Caco-2 (cell line): ENCODE measurements around the gene PAM. TPM values are rescaled to one million over a fixed set of nuclear protein-coding genes. Genes with fewer than 3 reads are reported as not detected.
"Not testable (repeated sequence)": the region's sequence is repeated elsewhere in the genome, so short reads cannot be mapped to it uniquely, and the experiment has no call there.

Source experiments
- BruUV-seq: library from RNA; stranded (reverse); fragments of 400-500 nt; replicated peaks from 2 replicates; lab custom pipeline; 2021; lab: Mats Ljungman, UMichigan
- CTCF ChIA-PET: fragments of 300-600 bp; sonication (Branson Sonifier 250); formaldehyde crosslinking; loops from one replicate; lab custom pipeline; 2022; ENCODE audit warnings: antibody characterized with exemption; lab: Charles Lee
- POLR2A ChIA-PET: fragments of 300-600 bp; sonication (Branson Sonifier 250); formaldehyde crosslinking; loops from one replicate; lab custom pipeline; 2022; ENCODE audit warnings: antibody characterized with exemption; lab: Charles Lee
- DNase-seq, 2 experiments: peaks; one replicate each; pipeline versions ENCODE4 v3.0.0 to v3.0.0-alpha.2; 2020 to 2022
- H3K27me3 ChIP-seq: replicated peaks from 2 replicates; pipeline ENCODE4 v1.6.0; 2011; ENCODE audit warnings: low read length; ENCODE audit not compliant: control insufficient read depth, insufficient read depth
- H3K36me3 ChIP-seq: 2 replicates; pipeline ENCODE4 v1.5.1; 2011; ENCODE audit warnings: low read length; ENCODE audit not compliant: control insufficient read depth, insufficient read depth
- H3K4me1 ChIP-seq: fragments of 250-450 bp; sonication (Bioruptor Pico); 2 replicates; pipeline ENCODE4 v1.5.1; 2020; ENCODE audit warnings: mild to moderate bottlenecking
- H3K4me3 ChIP-seq: 2 replicates; pipeline ENCODE4 v1.5.1; 2011; ENCODE audit warnings: low read depth, mild to moderate bottlenecking, control low read depth, low read length
- H3K9me3 ChIP-seq: fragments of 250-450 bp; sonication (Bioruptor Pico); 2 replicates; pipeline ENCODE4 v1.5.1; 2020; ENCODE audit warnings: mild to moderate bottlenecking, moderate library complexity
- H3K27ac Mint-ChIP-seq: one replicate; pipeline ENCODE4 v1.8.0; 2022; ENCODE audit warnings: mixed read lengths; ENCODE audit not compliant: unreplicated experiment
- H3K27me3 Mint-ChIP-seq: one replicate; pipeline ENCODE4 v1.8.0; 2022; ENCODE audit warnings: mixed read lengths; ENCODE audit not compliant: insufficient read depth, unreplicated experiment
- H3K36me3 Mint-ChIP-seq: one replicate; pipeline ENCODE4 v1.8.0; 2022; ENCODE audit warnings: mild to moderate bottlenecking, mixed read lengths; ENCODE audit not compliant: insufficient read depth, unreplicated experiment
- H3K4me1 Mint-ChIP-seq: one replicate; pipeline ENCODE4 v1.8.0; 2022; ENCODE audit warnings: low read depth, mixed read lengths; ENCODE audit not compliant: unreplicated experiment
- H3K4me3 Mint-ChIP-seq: one replicate; pipeline ENCODE4 v1.8.0; 2022; ENCODE audit warnings: mild to moderate bottlenecking, moderate library complexity, mixed read lengths; ENCODE audit not compliant: unreplicated experiment
- H3K9me3 Mint-ChIP-seq: one replicate; pipeline ENCODE4 v1.8.0; 2022; ENCODE audit warnings: mixed read lengths; ENCODE audit not compliant: unreplicated experiment
- CTCF ChIP-seq, 2 experiments: fragments of 200-600 bp in 1 of 2; IDR thresholded peaks; 1 replicate in 1 of 2; 2 replicates in 1 of 2; pipeline versions ENCODE4 v1.5.1 to v1.8.0; 2011 to 2022; ENCODE audit warnings: antibody characterized with exemption in 1 of 2, control low read depth in 1 of 2, inconsistent platforms in 1 of 2, low read depth in 1 of 2, low read length in 1 of 2, mild to moderate bottlenecking in 1 of 2, moderate library complexity in 1 of 2; ENCODE audit not compliant: insufficient read depth in 1 of 2, severe bottlenecking in 1 of 2, unreplicated experiment in 1 of 2
- intact Hi-C: fragments of 100-400 bp; cut with micrococcal nuclease; formaldehyde crosslinking; loops from one replicate; pipeline ENCODE4 v1.10.0; 2022; ENCODE audit not compliant: unreplicated experiment
- total RNA-seq: library from RNA; stranded (reverse); gene quantifications from 2 replicates; pipeline ENCODE4 v1.2.3, GENCODE V29; 2022

The PAM gene
- total RNA-seq, 1 experiment from 2014 or later = 48.0 TPM

DNA sequence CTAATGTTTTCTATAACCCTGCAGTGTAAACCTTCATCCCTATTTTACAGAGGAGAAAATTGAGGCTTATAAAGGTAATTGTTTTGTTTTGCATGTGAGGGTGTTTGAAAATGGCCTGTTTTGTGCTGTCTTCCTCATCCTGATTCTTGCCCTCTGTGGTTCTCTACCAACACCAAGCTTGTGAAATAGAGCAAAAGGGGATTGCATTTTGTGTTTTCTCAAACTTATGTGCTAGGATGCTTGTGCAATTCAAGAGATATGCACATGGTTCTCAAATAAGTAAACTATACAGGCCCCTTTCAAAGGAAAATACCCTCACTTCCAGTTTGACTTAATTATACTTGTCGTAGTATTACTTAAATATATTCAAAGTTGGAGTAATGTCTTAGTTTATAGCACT lies 17.2 kb downstream of the PAM start:
- no peak for TF ChIP-seq CTCF (IDR thresholded peaks at IDR 0.05; ENCODE audit: insufficient read depth in 1 of 2, low read depth in 1 of 2, low read length in 1 of 2, severe bottlenecking in 1 of 2, unreplicated experiment in 1 of 2)
- intact Hi-C loops = no loop called here
- Mint-ChIP-seq H3K4me1 (no peaks in the 10 kb centered on the region), H3K4me3 (no peak overlapping the region), H3K27me3 (no peaks in the 10 kb centered on the region), H3K36me3 (no peaks in the 10 kb centered on the region), H3K27ac (no peak overlapping the region), H3K9me3 (no peaks in the 10 kb centered on the region)
- Histone ChIP-seq H3K27me3 (no peaks in the 10 kb centered on the region), H3K4me1 (peaks cover 3% of the 10 kb centered on the region; the same call in 1 of the 2 replicates), H3K9me3 (no peaks in the 10 kb centered on the region), H3K4me3 (no peak overlapping the region), H3K36me3 (no peaks in the 10 kb centered on the region)
- ChIA-PET CTCF (no interaction called here), POLR2A (no interaction called here)
- BruUV-seq = no TSS peak
- no peak for DNase-seq

DNA sequence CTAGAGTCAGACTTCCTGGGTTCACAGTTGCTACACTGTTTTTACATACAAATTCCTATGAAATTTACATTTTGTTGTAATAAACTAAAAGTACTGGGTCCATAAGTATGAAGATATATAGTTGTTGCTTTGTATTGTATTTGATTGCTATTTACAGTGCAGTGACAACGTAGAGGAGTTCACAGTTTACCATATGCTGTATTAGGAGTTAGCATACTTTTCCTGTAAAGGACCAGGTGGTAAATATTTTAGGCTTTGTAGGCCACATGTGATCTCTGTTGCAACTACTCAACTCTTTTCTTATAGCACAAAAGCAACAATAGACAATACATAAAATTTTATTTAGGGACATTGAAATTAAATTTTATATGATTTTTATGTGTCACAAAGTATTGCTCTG lies 18.0 kb downstream of the PAM start:
- Histone ChIP-seq H3K36me3 (no peaks in the 10 kb centered on the region), H3K9me3 (no peaks in the 10 kb centered on the region), H3K4me1 (peaks cover 3% of the 10 kb centered on the region; the same call in 1 of the 2 replicates), H3K4me3 (no peak overlapping the region), H3K27me3 (no peaks in the 10 kb centered on the region)
- Mint-ChIP-seq H3K36me3 (no peaks in the 10 kb centered on the region), H3K4me1 (no peaks in the 10 kb centered on the region), H3K4me3 (no peak overlapping the region), H3K27me3 (no peaks in the 10 kb centered on the region), H3K27ac (no peak overlapping the region), H3K9me3 (no peaks in the 10 kb centered on the region)
- no TSS peak for BruUV-seq
- CTCF ChIA-PET = no interaction called here
- no peak for TF ChIP-seq CTCF (IDR thresholded peaks at IDR 0.05; ENCODE audit: insufficient read depth in 1 of 2, low read depth in 1 of 2, low read length in 1 of 2, severe bottlenecking in 1 of 2, unreplicated experiment in 1 of 2)
- intact Hi-C loops = no loop called here
- POLR2A ChIA-PET = no interaction called here
- DNase-seq = no peak

DNA sequence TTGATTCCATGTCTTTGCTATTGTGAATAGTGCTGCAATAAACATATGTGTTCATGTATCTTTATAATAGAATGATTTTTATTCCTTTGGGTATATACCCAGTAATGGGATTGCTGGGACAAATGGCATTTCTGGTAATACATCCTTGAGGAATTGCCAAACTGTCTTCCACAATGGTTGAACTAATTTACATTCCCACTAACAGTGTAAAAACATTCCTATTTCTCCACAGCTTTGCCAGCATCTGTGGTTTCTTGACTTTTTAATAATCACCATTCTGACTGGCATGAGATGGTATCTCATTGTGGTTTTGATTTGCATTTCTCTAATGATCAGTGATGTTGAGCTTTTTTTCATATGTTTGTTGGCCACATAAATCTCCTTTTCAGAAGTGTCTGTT lies 20.7 kb downstream of the PAM start:
- DNase-seq, H3K27me3 Mint-ChIP-seq, CTCF ChIA-PET, H3K9me3 ChIP-seq, POLR2A ChIA-PET, H3K27me3 ChIP-seq, H3K4me1 ChIP-seq, H3K4me3 ChIP-seq, intact Hi-C loops, H3K4me3 Mint-ChIP-seq, H3K36me3 Mint-ChIP-seq, H3K36me3 ChIP-seq, H3K4me1 Mint-ChIP-seq, BruUV-seq, H3K27ac Mint-ChIP-seq, H3K9me3 Mint-ChIP-seq: not testable (repeated sequence)

- no peaks in the 10 kb centered on the region for H3K27me3 Mint-ChIP-seq
- H3K27ac Mint-ChIP-seq = no peak overlapping the region
- no peak for DNase-seq
- H3K36me3 Mint-ChIP-seq = no peaks in the 10 kb centered on the region
- H3K9me3 ChIP-seq = no peaks in the 10 kb centered on the region
- H3K27me3 ChIP-seq = no peaks in the 10 kb centered on the region
- no TSS peak for BruUV-seq
- TF ChIP-seq CTCF (IDR thresholded peaks at IDR 0.05; ENCODE audit: insufficient read depth in 1 of 2, low read depth in 1 of 2, low read length in 1 of 2, severe bottlenecking in 1 of 2, unreplicated experiment in 1 of 2) = no peak
- H3K4me3 ChIP-seq = no peak overlapping the region
- CTCF ChIA-PET = no interaction called here
- no peaks in the 10 kb centered on the region for H3K9me3 Mint-ChIP-seq
- H3K4me1 Mint-ChIP-seq = no peaks in the 10 kb centered on the region
- intact Hi-C loops = no loop called here
- no peaks in the 10 kb centered on the region for H3K4me1 ChIP-seq
- H3K36me3 ChIP-seq = no peaks in the 10 kb centered on the region
- H3K4me3 Mint-ChIP-seq = no peak overlapping the region
- POLR2A ChIA-PET = no interaction called here
Observed at GRCh38 chr5:102777099-102777498, 22.0 kb downstream of the PAM start.
